K562 (cell line): ENCODE results near the gene EIF2S2. TPM values are rescaled to one million over a fixed set of nuclear protein-coding genes. Genes with fewer than 3 reads are reported as not detected.

ENCODE experiments used
- ADNP ChIP-seq: fragments of 200-800 bp; sonication (Bioruptor generic); IDR thresholded peaks from 2 replicates; pipeline ENCODE4 v1.6.1; 2016; ENCODE audit warnings: missing genetic modification characterization, missing compliant biosample characterization
- CXXC5 ChIP-seq: fragments of 250-450 bp; sonication (Bioruptor Pico); IDR thresholded peaks from 2 replicates; pipeline ENCODE4 v1.8.0; 2022; ENCODE audit warnings: inconsistent platforms, mild to moderate bottlenecking, moderate library complexity
- DLX4 ChIP-seq: fragments of 250-450 bp; sonication (Bioruptor Pico); IDR thresholded peaks from 2 replicates; pipeline ENCODE4 v1.6.1; 2021; ENCODE audit warnings: mild to moderate bottlenecking
- HMGXB4 ChIP-seq: sonication (generic); formaldehyde crosslinking; IDR thresholded peaks from 2 replicates; pipeline ENCODE4 v1.8.1; 2023; ENCODE audit warnings: mild to moderate bottlenecking, missing genetic modification reagents
- MIER1 ChIP-seq: fragments of 450-650 bp; IDR thresholded peaks from 2 replicates; pipeline ENCODE4 v1.6.1; 2016; ENCODE audit warnings: antibody characterized with exemption, mild to moderate bottlenecking, low read depth
- NONO ChIP-seq, 2 experiments: fragments of 200-400 bp in 1 of 2; fragments of 450-650 bp in 1 of 2; formaldehyde crosslinking in 1 of 2; IDR thresholded peaks; 2 replicates each; pipeline ENCODE4 v1.6.1; 2017; ENCODE audit warnings: low read depth in 2 of 2, mild to moderate bottlenecking in 2 of 2, moderate library complexity in 2 of 2, low read length in 1 of 2
- PHB ChIP-seq: fragments of 250-450 bp; sonication (Bioruptor Pico); IDR thresholded peaks from 2 replicates; pipeline ENCODE4 v1.5.0; 2021
- RBM17 ChIP-seq: fragments of 200-400 bp; formaldehyde crosslinking; IDR thresholded peaks from 2 replicates; pipeline ENCODE4 v1.6.1; 2017; ENCODE audit warnings: low read depth, mild to moderate bottlenecking, low read length, borderline replicate concordance
- SUPT5H ChIP-seq: fragments of 450-650 bp; IDR thresholded peaks from 2 replicates; pipeline ENCODE4 v1.6.1; 2016
- ZNF551 ChIP-seq: fragments of 250-450 bp; sonication (Bioruptor Pico); IDR thresholded peaks from 2 replicates; pipeline ENCODE4 v1.5.0; 2021; ENCODE audit warnings: mild to moderate bottlenecking, moderate library complexity
- polyA plus RNA-seq, 8 experiments: library from polyadenylated mRNA; depleted of rRNA in 4 of 8; stranded (reverse) in 5 of 8; unstranded in 3 of 8; fragments of >200 nt; fragmentation: Nextera tagmentation in 2 of 8; fragmentation: Illumina TruSeq in 1 of 8; extraction: Ambion mirVana in 2 of 8; extraction: Trizol in 1 of 8; gene quantifications; 2 replicates each; pipeline versions ENCODE4 v1.2.1 to v1.2.3, GENCODE V29; 2011 to 2014; ENCODE audit warnings: inconsistent platforms in 1 of 8, missing spikeins in 1 of 8
- total RNA-seq, 7 experiments: library from RNA; depleted of rRNA in 6 of 7; stranded (reverse); fragments of >200 nt in 6 of 7; fragmentation: Illumina TruSeq in 2 of 7; extraction: Trizol in 2 of 7; gene quantifications; 2 replicates each; pipeline versions ENCODE4 v1.2.1 to v1.2.3, GENCODE V29; 2011 to 2021; ENCODE audit warnings: low replicate concordance in 1 of 7
- TF ChIP-seq, protein P1 (sequence below): sonication (generic); formaldehyde crosslinking; IDR thresholded peaks from 2 replicates; pipeline ENCODE4 v1.8.1; 2023; ENCODE audit warnings: mild to moderate bottlenecking, missing genetic modification reagents

EIF2S2 gene
- total and polyA plus RNA-seq, 9 of the 15 experiments (the other 6 are each of a cell fraction or from before 2014, with no cell fraction given), result 79.7 to 220 (median 154) TPM

DNA sequence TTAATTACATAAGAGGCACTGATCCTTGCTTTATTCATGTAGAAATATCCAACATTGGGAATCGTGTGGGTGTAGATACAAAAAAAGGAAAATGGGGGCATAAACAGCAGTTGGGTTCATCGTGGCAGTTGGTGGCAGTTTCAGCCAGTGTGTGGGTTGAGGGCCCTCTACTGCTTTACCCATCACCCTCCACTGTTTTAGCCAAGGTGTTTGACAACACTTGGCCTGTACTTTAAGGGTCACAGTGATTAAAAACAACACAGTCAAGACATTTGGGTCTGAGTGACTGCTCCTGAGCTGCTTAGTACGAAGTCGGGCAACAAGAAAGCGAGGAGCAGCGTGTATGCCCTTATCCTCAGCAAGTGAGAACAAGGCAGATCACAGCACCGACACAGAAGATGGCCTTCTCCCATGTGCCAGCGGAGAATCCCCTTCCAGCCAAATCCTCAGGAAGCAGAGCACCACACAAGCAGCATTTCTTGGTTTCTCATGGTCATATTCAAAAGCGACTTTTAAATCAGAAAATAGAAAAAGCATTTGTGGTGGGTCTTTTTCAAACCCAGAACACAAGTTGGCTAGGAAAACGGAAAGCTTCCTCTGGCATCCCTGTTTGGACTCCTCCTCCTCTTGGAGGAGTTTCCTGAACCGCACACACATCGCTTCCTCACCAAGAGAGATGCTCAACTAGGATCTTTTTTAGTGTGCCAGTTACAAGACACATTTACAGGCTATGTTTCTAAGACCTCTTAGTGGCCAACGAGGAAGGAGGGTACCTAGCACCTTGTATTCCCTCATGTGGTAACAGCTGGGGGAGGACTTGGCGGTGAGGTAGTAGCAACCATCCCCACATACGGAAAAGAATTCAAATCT lies 23.5 kb downstream of the EIF2S2 start (continued):
- TF ChIP-seq DLX4 (CRISPR knock-in tag) (0 out of 2 replicates have a peak, but pooled peaks have one; percentile 21), HMGXB4 (CRISPR knock-in tag) (no peak), SUPT5H (peak; percentile 48), ADNP (no peak), CXXC5 (CRISPR knock-in tag) (no peak), NONO (IDR thresholded peaks at IDR 0.05; ENCODE audit: low read depth in 2 of 2, low read length in 1 of 2) (no peak), ZNF551 (CRISPR knock-in tag) (peak; percentile 28; the same call in 1 of the 2 replicates), MIER1 (no peak), PHB (CRISPR knock-in tag) (peak; percentile 41; the same call in 1 of the 2 replicates), RBM17 (no peak)
- TF ChIP-seq, protein P1, sequence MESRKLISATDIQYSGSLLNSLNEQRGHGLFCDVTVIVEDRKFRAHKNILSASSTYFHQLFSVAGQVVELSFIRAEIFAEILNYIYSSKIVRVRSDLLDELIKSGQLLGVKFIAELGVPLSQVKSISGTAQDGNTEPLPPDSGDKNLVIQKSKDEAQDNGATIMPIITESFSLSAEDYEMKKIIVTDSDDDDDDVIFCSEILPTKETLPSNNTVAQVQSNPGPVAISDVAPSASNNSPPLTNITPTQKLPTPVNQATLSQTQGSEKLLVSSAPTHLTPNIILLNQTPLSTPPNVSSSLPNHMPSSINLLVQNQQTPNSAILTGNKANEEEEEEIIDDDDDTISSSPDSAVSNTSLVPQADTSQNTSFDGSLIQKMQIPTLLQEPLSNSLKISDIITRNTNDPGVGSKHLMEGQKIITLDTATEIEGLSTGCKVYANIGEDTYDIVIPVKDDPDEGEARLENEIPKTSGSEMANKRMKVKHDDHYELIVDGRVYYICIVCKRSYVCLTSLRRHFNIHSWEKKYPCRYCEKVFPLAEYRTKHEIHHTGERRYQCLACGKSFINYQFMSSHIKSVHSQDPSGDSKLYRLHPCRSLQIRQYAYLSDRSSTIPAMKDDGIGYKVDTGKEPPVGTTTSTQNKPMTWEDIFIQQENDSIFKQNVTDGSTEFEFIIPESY (CRISPR knock-in tag), result 0 out of 2 replicates have a peak, but pooled peaks have one; percentile 4
